SK-N-SH treated with all-trans-retinoic acid at 6 μM for 48 hours (cell line): ENCODE measurements around the gene IGF2BP1.

Source experiments
- BACH2 ChIP-seq: fragments of 250-450 bp; sonication (Bioruptor Pico); IDR thresholded peaks from 2 replicates; pipeline ENCODE4 v1.9.0; 2021; ENCODE audit warnings: mild to moderate bottlenecking, borderline replicate concordance
- OSR1 ChIP-seq: fragments of 250-450 bp; sonication (Bioruptor Pico); IDR thresholded peaks from 2 replicates; pipeline ENCODE4 v1.8.0; 2022; ENCODE audit warnings: moderate library complexity, mild to moderate bottlenecking, inconsistent platforms
- PATZ1 ChIP-seq: fragments of 250-450 bp; sonication (Bioruptor Pico); IDR thresholded peaks from 2 replicates; pipeline ENCODE4 v1.8.0; 2020; ENCODE audit warnings: mild to moderate bottlenecking, moderate library complexity, borderline replicate concordance
- ZNF70 ChIP-seq: fragments of 450-650 bp; formaldehyde crosslinking; IDR thresholded peaks from 2 replicates; pipeline ENCODE4 v1.5.0; 2020; ENCODE audit warnings: mild to moderate bottlenecking, moderate library complexity

GRCh38 chr17:49041527-49041926 is 44.3 kb downstream of the IGF2BP1 start:
- TF ChIP-seq ZNF70 (CRISPR knock-in tag) (no peak), OSR1 (CRISPR knock-in tag) (no peak), BACH2 (no peak), PATZ1 (CRISPR knock-in tag) (no peak)
